Common myeloid progenitor, CD34-positive (primary cell): ENCODE results near the gene LRRC28.

ENCODE experiments used
- CTCF ChIA-PET: fragments of 350-600 bp; sonication (Branson Sonifier 250); formaldehyde crosslinking; loops from one replicate; lab custom pipeline; 2021; ENCODE audit warnings: antibody characterized with exemption; lab: Charles Lee
- POLR2A ChIA-PET: fragments of 350-600 bp; sonication (Branson Sonifier 250); formaldehyde crosslinking; loops from one replicate; lab custom pipeline; 2021; ENCODE audit warnings: antibody characterized with exemption; lab: Charles Lee
- DNase-seq, 3 donors: peaks; one replicate each; pipeline versions ENCODE4 v3.0.0 to v3.0.0-alpha.2; 2013
- H3K27ac ChIP-seq, 2 experiments: 1 replicate in 1 of 2; 2 replicates in 1 of 2; pipeline ENCODE4 v1.7.0; 2013; ENCODE audit warnings: inconsistent platforms in 2 of 2, low read length in 2 of 2, mild to moderate bottlenecking in 2 of 2, low read depth in 1 of 2, moderate library complexity in 1 of 2; ENCODE audit not compliant: severe bottlenecking in 2 of 2, insufficient read depth in 1 of 2, poor library complexity in 1 of 2
- H3K27me3 ChIP-seq, 5 experiments: replicated peaks in 2 of 5; 1 replicate in 3 of 5; 2 replicates in 2 of 5; pipeline versions ENCODE4 v1.6.1 to v1.7.0; 2013; ENCODE audit warnings: low read length in 4 of 5, mild to moderate bottlenecking in 2 of 5, moderate library complexity in 2 of 5, inconsistent platforms in 1 of 5; ENCODE audit not compliant: insufficient read depth in 5 of 5, control insufficient read depth in 4 of 5
- H3K36me3 ChIP-seq, 4 experiments: 1 replicate in 2 of 4; 2 replicates in 2 of 4; pipeline versions ENCODE4 v1.6.1 to v1.7.0; 2013; ENCODE audit warnings: low read length in 3 of 4, control low read depth in 1 of 4, mild to moderate bottlenecking in 1 of 4; ENCODE audit not compliant: control insufficient read depth in 4 of 4, insufficient read depth in 4 of 4
- H3K4me1 ChIP-seq, 4 experiments: 1 replicate in 3 of 4; 2 replicates in 1 of 4; pipeline versions ENCODE4 v1.6.1 to v1.7.1; 2013; ENCODE audit warnings: low read length in 3 of 4, mild to moderate bottlenecking in 3 of 4, control low read depth in 1 of 4, inconsistent platforms in 1 of 4, moderate library complexity in 1 of 4; ENCODE audit not compliant: control insufficient read depth in 4 of 4, insufficient read depth in 4 of 4; ENCODE audit errors: control extremely low read depth in 1 of 4
- H3K4me3 ChIP-seq, 7 experiments: 1 replicate in 4 of 7; 2 replicates in 3 of 7; pipeline versions ENCODE4 v1.5.1 to v1.7.0; 2013; ENCODE audit warnings: mild to moderate bottlenecking in 7 of 7, low read length in 6 of 7, moderate library complexity in 6 of 7, inconsistent platforms in 2 of 7, low read depth in 2 of 7, control low read depth in 1 of 7; ENCODE audit not compliant: insufficient read depth in 4 of 7, control insufficient read depth in 1 of 7; ENCODE audit errors: extremely low read depth in 1 of 7
- H3K9me3 ChIP-seq, 5 experiments: 1 replicate in 4 of 5; 2 replicates in 1 of 5; pipeline versions ENCODE4 v1.6.1 to v1.7.1; 2013; ENCODE audit warnings: low read length in 4 of 5, mild to moderate bottlenecking in 2 of 5, inconsistent platforms in 1 of 5, low read depth in 1 of 5, moderate library complexity in 1 of 5; ENCODE audit not compliant: control insufficient read depth in 4 of 5, insufficient read depth in 2 of 5; ENCODE audit errors: control extremely low read depth in 1 of 5
- WGBS: methylation state at CpG from one replicate; pipeline ENCODE4 v1.1.5; 2013; ENCODE audit not compliant: insufficient coverage; 5-methylcytosine and 5-hydroxymethylcytosine counted together

Gene LRRC28

DNA sequence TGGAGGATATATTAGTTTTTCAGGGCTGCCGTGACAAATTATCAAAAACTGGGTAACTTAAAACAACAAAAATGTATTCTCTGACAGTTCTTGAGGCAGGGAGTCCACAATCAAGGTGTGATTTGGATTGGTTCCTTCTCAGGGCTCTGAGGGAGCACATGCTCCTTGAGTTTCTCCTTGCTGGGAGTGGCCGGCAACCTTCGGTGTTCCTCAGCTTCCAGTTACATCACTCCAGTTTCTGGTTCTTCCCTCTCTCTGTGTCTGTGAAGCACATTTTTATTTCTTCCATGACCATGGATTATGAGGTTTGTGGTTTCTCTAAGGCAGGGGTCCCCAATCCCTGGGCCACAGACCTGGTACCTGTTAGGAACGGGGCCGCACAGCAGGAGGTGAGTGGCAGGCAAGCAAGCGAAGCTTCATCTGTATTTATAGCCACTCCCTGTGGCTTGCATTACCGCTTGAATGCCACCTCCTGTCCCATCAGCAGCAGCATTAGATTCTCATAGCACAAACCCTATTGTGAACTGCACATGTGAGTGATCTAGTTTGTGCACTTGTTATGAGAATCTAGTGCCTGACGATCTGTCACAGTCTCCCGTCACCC, 24.3 kb downstream of the LRRC28 start:
- Histone ChIP-seq H3K27ac (no peak overlapping the region), H3K9me3 (peaks cover 0 to 2% (median 0%) of the 10 kb centered on the region in 5 experiments), H3K36me3 (peaks cover 0 to 6% (median 1%) of the 10 kb centered on the region in 4 experiments), H3K27me3 (no peaks in the 10 kb centered on the region), H3K4me1 (peaks cover 0 to 5% (median 3%) of the 10 kb centered on the region in 4 experiments), H3K4me3 (no peak overlapping the region)
- ChIA-PET POLR2A (no interaction called here), CTCF (interaction anchor here (0.7 to 7.4 kb wide), 4 partner anchors 94 to 478 kb away, joined by 3 to 67 read pairs (median 6); no protein-coding TSS in a partner anchor)
- 100% methylated on average over 4 of the region's 9 CpGs for WGBS
- no peak for DNase-seq

GRCh38 chr15:99279290-99279689, 28.0 kb downstream of the LRRC28 start:
- POLR2A ChIA-PET: no interaction called here
- Histone ChIP-seq H3K4me3 (no peak overlapping the region), H3K4me1 (peaks cover 3 to 5% (median 3%) of the 10 kb centered on the region in 4 experiments), H3K27me3 (no peaks in the 10 kb centered on the region), H3K9me3 (peaks cover 0 to 2% (median 0%) of the 10 kb centered on the region in 5 experiments), H3K27ac (no peak overlapping the region), H3K36me3 (peaks cover 0 to 6% (median 1%) of the 10 kb centered on the region in 4 experiments)
- WGBS: 38% methylated on average over 1 of the region's 3 CpGs
- peak in 2 of 3 donors; percentile 53 to 68 for DNase-seq
- CTCF ChIA-PET: interaction anchor here (1.0 to 4.2 kb wide), 2 partner anchors 425 to 474 kb away, joined by 3 to 20 read pairs; no protein-coding TSS in a partner anchor

DNA sequence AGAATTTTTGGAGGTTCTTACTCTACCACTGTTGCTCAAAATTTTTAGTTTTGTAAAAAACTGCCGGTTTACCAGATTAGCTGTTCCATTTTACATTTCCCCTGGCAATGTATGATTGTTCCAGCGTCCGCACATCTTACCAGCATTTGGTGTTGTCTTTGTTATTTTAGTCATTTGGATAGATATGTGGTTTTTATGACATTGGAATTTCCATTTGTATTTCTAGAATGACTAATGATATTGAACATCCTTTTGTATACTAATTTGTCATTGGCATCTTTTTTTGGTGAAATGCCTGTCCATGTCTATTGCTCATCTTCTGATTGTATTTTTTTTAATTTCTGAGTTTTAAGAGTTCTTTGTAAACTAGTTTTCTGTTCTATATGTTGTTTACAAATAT, 28.5 kb downstream of the LRRC28 start:
- ChIA-PET POLR2A (no interaction called here), CTCF (interaction anchor here (1.0 to 4.2 kb wide), 2 partner anchors 425 to 473 kb away, joined by 3 to 20 read pairs; no protein-coding TSS in a partner anchor)
- Histone ChIP-seq H3K27ac (no peak overlapping the region), H3K4me1 (peaks cover 3 to 5% (median 3%) of the 10 kb centered on the region in 4 experiments), H3K4me3 (no peak overlapping the region), H3K9me3 (peaks cover 0 to 2% (median 0%) of the 10 kb centered on the region in 5 experiments), H3K36me3 (peaks cover 0 to 6% (median 1%) of the 10 kb centered on the region in 4 experiments), H3K27me3 (no peaks in the 10 kb centered on the region)
- WGBS: no CpG with 5 or more reads among the region's 3 CpGs
- DNase-seq: no peak

DNA sequence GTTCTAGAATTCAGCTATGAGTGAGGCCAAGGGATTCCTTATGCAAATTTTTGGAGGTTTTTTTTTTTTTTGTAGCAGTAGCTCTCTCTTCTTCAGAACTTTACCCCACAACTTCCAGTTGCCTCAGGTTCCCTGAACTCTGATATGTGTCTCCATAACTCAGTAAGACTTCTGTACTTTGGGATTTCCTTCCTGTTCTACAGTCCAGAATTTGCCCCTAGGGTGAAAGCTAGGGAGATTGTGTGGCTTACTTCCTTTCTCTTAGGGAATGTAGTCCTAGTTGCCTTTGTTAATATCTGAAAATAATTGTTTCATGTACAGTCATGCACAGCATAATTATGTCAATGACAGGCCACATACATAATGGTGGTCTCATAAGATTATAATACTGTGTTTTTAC, 30.8 kb downstream of the LRRC28 start:
- H3K27ac ChIP-seq: no peak overlapping the region
- H3K27me3 ChIP-seq: no peaks in the 10 kb centered on the region
- no peak for DNase-seq
- H3K9me3 ChIP-seq: peaks cover 0 to 2% (median 0%) of the 10 kb centered on the region in 5 experiments
- POLR2A ChIA-PET: no interaction called here
- peaks cover 0 to 6% (median 1%) of the 10 kb centered on the region in 4 experiments for H3K36me3 ChIP-seq
- H3K4me3 ChIP-seq: no peak overlapping the region
- CTCF ChIA-PET: interaction anchor here (0.7 to 4.2 kb wide), 7 partner anchors 9 to 1874 kb away, joined by 3 to 20 read pairs (median 5); no protein-coding TSS in a partner anchor
- H3K4me1 ChIP-seq: peaks cover 3 to 5% (median 3%) of the 10 kb centered on the region in 4 experiments

DNA sequence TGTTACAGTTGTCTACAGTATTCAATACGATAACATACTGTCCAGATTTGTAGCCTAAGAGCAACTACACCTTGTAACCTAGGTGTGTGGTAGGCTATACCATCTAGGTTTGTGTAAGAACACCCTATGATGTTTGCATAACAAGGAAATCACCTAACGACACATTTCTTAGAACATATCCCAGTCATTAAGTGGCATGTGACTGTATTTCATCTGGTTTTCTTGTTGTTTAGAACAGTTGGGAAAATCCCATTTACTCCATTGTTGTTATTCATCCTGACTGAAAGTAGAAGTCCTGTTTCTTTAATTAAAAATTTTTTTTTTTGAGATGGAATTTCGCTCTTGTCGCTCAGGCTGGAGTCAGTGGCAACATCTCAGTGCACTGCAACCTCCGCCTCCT, 31.3 kb downstream of the LRRC28 start:
- Histone ChIP-seq H3K4me3 (no peak overlapping the region), H3K27ac (no peak overlapping the region), H3K36me3 (peaks cover 0 to 6% (median 1%) of the 10 kb centered on the region in 4 experiments), H3K4me1 (peaks cover 3 to 5% (median 3%) of the 10 kb centered on the region in 4 experiments), H3K27me3 (no peaks in the 10 kb centered on the region), H3K9me3 (peaks cover 0 to 2% (median 0%) of the 10 kb centered on the region in 5 experiments)
- POLR2A ChIA-PET: no interaction called here
- 100% methylated on average over 2 of the region's 5 CpGs for WGBS
- no peak for DNase-seq
- CTCF ChIA-PET: interaction anchor here (0.7 to 4.2 kb wide), 5 partner anchors 9 to 1875 kb away, joined by 3 to 20 read pairs (median 9); no protein-coding TSS in a partner anchor

DNA sequence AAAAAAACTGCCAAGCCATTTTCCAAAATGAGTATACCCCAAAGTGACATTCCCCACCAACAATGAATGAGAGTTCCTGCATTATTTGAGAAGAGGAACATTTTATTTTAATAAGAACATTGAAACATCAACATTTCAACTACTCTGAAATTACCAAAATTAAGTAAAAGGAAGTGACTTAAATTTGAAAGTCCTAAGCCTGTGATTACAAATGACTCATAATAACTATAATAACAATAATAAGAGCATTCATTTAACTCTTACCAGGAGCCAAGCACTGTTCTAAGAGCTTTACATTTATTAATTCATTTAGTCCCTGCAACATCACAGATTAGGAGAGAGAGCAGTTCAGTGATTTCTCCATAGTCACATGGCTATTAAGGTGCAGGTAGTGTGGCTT, 32.4 kb downstream of the LRRC28 start:
- no peaks in the 10 kb centered on the region for H3K27me3 ChIP-seq
- H3K27ac ChIP-seq: no peak overlapping the region
- no peak for DNase-seq
- ChIA-PET POLR2A (no interaction called here), CTCF (interaction anchor here (2.1 kb wide), 1 partner anchor 88 kb away, joined by 13 read pairs; no protein-coding TSS in a partner anchor)
- peaks cover 3 to 5% (median 3%) of the 10 kb centered on the region in 4 experiments for H3K4me1 ChIP-seq
- no peak overlapping the region for H3K4me3 ChIP-seq
- peaks cover 0 to 2% (median 0%) of the 10 kb centered on the region in 5 experiments for H3K9me3 ChIP-seq
- peaks cover 0 to 5% (median 1%) of the 10 kb centered on the region in 4 experiments for H3K36me3 ChIP-seq

GRCh38 chr15:99291643-99292042, 40.4 kb downstream of the LRRC28 start:
- ChIA-PET CTCF (no interaction called here), POLR2A (no interaction called here)
- no peaks in the 10 kb centered on the region for H3K27me3 ChIP-seq

More at GRCh38 chr15:99291643-99292042, 40.4 kb downstream of the LRRC28 start:
- peaks cover 0 to 7% (median 0%) of the 10 kb centered on the region in 5 experiments for H3K9me3 ChIP-seq
- H3K4me3 ChIP-seq: no peak overlapping the region
- H3K36me3 ChIP-seq: peaks cover 4 to 19% (median 12%) of the 10 kb centered on the region in 4 experiments
- H3K4me1 ChIP-seq: no peaks in the 10 kb centered on the region
- no peak overlapping the region for H3K27ac ChIP-seq
- DNase-seq: no peak
